Activated CD4-positive, alpha-beta T cell treated with anti-CD3 and anti-CD28 coated beads, Interleukin-2, amount 50 U/mL, for 1 hour (primary cell): Measurements from ENCODE around the gene ZNF358.

Experiments used
- DNase-seq: peaks from one replicate; pipeline ENCODE4 v3.0.0-alpha.2; 2020

Gene ZNF358

DNA sequence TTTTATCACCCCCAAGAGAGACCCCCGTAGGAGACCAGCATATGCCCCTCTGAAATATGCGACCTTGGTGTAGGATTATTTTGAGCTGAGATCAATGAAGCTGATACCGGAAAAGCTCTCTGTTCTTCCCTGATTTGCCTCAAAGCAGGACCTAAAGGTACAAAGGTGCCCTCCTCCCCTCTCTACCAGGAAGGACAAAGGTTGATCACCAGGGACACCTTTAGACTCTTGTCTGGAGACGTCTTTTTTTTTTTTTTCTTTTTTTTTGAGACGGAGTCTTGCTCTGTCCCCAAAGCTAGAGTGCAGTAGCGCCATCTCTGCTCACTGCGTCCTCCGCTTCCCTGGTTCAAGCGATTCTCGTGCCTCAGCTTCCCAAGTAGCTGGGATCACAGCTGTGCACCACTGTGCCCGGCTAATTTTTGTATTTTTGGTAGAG is 26.3 kb upstream of the ZNF358 start:
- DNase-seq: no peak

DNA sequence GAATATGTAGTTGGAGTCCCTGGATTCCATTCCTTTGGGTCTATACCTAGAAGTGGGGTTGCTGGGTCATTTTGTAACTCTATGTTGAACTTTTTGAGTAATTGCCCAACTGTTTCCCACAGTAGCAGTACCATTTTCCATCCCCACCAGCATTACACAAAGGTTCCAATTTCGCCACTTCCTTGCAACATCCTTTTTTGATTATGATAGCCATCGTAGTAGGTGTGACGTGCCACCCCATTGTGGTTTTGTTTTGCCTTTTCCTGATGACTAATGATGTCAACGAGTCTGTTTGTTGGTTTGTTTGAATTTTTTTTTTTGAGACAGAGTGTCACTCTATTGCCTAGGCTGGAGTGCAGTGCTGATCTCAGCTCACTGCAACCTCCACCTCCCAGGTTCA is 23.8 kb upstream of the ZNF358 start:
- DNase-seq: no peak

DNA sequence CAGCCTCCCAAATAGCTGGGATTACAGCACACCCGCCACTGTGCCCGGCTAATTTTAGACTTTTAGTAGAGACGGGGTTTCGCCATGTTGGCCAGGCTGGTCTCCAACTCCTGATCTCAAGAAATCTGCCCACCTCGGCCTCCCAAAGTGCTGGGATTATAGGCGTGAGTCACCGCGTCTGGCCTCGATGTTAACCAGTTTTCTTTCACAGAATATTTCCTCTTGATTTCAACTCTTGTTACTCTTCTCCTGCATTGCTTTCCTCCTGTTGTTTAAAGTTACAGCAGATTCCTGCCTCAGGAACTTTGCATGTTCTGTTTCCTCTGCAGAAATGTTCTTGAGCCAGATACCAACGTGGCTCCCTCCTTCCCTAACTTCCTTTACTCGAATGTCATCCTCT is 23.3 kb upstream of the ZNF358 start:
- DNase-seq: no peak

DNA sequence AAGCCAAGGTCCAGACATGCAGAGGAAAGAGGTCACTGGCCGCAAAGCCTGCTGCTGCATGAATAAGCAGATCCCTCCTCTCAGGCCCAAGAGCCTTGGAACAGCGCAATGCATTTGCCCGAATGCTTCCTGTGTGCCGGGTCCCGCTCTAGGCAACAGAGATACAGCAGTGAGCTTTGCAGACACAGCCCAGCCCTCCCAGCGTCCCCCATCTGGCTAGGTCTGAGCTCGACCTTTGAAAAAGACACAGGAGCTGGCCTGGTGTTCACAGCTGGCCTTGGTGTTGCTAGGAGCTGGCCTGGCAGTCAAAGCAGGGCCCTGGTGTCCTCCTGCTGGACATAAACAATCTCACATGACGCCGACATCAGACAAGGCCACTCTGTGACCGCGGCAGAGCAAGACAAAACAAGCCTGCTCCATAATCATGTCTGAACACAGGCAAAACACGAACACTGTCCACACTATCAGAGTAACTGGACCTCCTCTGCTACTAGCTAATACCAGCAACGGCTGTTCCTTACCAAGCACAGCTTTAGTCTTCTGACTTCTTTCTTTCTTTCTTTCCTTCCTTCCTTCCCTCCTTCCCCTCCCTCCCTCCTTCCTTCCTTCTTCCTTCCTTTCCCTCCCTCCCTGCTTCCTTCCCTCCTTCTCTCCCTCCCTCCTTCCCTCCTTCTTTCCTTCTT is 21.3 kb upstream of the ZNF358 start:
- no peak for DNase-seq

DNA sequence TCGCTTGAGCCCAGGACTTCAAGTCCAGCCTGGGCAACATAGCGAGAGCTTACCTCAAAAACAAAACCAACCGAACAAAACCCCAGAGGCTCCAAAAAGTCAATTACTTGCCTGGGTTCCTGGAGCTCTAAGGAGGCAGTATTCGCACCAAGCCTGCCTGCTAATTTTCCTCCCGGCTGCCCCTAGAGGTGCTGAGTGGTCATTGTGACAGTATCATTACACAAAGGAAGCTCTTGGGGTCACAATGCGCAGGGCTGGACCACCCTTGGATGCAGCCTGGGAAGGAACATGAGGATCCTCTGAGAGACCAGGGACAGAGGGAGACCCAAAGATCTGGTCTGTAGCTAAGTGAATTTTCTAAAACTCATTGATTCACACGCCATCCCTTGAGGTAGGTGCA is 18.6 kb upstream of the ZNF358 start:
- no peak for DNase-seq

DNA sequence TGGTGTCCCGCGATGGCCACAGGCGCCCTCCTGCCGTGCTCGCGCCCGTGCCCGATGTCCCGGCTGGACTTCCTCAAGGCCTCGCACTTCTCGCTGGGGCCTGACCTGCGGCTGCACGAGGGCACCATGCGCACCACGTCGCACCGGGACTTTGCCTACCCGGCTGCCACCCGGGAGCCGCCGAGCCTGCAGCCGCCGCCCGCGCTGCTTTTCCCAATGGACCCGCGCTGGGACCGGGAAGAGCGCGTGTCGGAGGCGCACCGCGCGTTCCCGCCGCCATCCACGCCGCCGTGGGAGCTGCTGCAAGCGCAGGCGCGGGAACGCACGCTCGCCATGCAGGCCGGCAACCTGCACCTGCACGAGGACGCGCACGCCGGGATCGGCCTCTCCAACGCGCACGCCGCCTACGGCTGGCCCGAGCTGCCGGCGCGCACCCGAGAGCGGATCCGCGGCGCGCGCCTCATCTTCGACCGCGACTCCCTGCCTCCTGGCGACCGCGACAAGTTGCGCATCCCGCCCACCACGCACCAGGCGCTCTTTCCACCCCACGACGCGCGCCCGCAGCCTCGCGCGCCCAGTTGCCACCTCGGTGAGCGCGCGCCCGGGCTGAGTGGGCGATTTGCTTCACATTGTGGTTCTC is 15.0 kb upstream of the ZNF358 start:
- DNase-seq: peak; percentile 29

DNA sequence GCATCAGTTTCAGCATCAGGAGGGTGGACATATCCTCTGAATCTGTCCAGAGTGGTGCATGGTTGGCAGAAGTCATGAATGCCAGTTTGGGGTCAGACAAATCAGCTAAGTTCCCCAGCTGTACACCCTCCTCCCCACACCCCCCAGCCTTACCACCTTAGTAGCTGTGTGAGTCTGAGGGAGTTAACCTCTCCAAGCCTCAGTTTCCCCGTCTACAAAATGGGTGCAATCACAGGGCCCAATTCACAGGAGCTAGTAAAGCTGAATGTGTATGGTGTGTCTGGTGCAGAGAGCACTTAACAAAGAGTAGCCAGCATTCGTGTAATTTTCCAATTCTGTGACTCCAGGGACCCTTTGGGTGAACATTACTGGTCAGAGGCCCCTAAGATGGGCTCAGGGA is 13.4 kb upstream of the ZNF358 start:
- no peak for DNase-seq

DNA sequence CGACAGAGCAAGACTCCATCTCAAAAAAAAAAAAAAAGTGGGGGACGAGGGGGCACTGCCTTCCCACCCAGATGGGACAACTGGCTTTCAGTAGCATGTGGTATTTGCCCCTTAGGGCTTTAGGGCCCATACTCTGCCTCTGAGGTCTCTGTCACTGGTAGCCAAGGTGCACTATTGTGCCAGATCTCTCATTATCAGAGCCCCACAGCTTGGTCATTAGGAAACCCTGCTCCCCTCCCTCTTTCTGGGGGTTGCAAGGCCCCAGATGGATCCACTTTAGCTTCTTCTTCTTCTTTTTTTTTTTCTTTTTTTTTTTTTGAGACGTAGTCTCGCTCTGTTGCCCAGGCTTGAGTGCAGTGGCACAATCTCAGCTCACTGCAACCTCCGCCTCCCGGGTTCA is 11.2 kb upstream of the ZNF358 start:
- no peak for DNase-seq

DNA sequence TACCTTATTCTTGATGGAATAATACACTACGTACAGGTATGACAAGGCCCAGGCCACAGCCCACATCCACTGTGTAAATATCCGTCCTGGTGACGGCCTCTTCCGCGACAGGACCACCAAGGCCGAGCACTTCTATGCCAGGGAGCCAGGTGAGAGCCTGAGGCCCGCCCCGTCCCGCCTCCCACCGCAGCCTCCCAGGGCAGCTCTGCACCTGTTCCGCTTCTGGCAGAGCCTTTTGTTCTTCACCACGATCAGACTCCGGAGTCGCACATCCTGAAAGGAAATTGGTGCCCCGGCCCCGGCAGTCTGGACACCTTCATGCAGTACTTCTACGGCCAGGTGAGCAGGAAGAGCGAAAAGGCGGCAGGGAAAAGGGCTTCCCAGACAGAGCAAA is 10.6 kb upstream of the ZNF358 start:
- DNase-seq: no peak

DNA sequence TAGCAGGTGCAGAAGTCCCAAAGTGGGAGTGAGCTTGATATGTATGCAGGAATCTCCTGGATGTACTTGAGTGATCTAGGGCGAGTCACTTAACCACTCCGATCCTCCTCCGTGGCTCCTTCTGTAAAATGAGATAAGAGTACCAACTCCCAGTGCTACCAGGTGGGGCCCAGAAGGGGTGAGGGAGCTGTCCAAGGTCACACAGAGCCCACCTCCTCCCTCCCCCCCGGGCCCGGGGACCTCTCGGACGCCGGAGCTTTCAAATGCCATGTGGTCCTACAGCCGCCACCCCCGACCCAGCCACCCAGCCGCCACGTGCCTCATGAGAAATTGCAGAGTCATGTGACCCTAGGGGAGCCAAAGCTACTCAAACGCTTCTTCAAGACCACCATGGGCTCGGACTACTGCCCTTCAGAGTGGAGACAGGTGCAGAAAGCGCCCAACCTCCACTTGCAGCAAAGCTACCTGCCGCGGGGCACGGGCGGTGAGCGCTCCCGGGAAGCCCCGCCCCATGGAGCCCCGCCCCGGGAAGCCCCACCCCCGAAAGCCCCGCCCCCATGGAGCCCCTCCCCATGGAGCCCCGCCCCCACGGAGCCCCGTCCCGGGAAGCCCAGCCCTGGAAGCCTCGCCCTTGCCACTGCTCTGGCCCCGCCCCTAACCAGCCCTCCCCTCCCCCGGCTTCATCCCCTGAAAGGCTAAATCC is 10.1 kb upstream of the ZNF358 start:
- no peak for DNase-seq

DNA sequence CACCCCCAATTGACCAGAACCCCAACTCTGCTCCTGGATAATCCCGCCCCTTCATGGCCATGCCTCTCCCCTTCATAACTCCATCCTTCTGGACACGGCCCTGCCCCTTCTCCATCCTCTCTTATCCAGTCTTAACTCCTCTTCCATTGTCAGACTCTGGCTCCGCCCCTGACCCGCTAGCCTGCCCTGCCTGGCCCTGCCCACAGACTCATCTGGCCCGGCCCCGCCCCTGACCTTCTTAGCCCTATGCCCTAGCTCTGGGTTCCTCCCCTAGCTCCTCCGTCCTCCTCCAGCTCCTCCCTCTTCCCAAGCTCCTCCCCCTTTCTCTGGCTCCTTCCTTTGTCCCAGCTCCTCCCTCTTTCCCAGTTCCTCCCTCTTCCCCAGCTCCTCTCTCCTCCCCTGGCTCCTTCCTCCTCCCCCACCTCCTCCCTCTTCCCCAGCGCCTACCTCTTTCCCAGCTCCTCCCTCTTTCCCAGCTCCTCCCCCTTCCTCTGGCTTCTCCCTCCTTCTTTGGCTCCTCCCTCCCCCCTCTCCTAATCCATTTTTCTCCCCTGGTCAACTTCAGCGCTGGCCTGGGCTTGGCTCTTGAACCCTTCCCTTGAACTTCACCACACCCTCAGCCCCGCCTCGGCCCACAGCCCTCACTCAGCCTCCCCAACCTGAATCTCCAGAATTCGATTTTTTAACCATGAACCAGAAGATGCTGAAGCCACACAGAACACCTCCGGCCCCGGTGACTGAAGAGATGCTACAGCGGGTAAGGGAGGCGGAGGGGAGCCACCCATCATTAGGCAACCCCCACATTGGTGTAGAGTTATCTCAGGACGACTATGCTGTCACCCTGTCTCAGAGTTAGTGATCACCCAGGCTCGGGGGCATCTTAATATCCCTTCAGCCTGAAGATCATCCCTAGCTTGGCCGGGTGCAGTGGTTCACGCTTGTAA is 9.2 kb upstream of the ZNF358 start:
- peak; percentile 34 for DNase-seq

DNA sequence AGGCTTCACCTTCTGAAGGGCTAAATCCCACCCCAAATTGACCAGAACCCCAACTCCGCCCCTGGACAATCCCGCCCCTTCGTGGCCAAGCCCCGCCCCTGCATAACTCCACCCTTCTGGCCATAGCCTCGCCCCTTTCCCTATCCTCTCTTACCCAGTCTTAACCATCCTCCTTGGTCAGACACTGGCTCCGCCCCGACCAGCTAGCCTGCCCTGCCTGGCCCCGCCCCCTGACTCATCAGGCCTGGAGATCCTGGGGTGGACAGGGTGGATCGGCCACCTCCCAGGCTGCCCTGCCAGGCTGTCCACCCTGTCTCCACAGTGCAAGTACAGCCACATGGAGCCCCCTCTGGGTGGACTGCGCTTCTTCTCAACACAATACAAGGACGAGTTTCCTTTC is 8.0 kb upstream of the ZNF358 start:
- no peak for DNase-seq

DNA sequence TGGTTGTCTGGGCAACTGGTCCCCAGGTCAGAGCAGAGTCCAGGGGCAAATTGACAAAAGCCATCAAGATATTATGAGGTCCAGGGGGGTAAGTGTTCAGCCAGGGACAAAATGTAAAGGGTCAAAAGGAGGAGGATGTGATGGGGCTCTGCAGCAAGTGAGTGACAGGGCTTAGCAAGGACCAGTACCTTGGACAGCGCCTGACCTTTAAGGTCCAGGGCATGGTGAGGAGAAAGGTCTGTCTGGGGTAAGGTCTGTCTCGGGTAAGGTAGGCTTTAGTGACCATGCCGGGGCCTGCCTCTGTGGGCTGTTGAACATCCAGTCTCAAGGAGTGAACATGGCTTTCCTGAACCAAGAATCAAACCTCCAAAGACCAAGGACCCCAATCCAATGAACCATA is 6.3 kb upstream of the ZNF358 start:
- no peak for DNase-seq

DNA sequence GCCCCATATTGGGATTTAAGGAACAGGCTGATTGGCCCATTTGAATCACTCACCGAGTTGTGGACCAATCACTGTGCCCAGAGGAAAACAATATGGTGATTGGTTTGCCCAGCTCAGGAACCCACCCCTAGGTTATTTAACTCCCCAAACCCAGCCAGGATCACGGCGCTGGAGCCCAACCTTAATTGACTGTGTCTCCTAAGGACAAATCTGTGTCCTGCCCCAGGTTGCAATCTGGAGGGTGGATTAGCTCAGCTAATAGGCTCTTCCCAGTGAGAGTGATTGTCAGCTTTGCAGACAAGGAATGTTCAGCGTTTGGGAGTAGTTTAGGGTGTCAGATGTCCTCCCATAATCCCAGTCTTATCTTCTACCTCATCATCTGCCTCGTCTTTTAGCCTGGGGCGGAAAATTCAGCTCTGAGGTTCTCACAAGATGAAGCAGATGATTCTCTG is 3.5 kb upstream of the ZNF358 start:
- no peak for DNase-seq

DNA sequence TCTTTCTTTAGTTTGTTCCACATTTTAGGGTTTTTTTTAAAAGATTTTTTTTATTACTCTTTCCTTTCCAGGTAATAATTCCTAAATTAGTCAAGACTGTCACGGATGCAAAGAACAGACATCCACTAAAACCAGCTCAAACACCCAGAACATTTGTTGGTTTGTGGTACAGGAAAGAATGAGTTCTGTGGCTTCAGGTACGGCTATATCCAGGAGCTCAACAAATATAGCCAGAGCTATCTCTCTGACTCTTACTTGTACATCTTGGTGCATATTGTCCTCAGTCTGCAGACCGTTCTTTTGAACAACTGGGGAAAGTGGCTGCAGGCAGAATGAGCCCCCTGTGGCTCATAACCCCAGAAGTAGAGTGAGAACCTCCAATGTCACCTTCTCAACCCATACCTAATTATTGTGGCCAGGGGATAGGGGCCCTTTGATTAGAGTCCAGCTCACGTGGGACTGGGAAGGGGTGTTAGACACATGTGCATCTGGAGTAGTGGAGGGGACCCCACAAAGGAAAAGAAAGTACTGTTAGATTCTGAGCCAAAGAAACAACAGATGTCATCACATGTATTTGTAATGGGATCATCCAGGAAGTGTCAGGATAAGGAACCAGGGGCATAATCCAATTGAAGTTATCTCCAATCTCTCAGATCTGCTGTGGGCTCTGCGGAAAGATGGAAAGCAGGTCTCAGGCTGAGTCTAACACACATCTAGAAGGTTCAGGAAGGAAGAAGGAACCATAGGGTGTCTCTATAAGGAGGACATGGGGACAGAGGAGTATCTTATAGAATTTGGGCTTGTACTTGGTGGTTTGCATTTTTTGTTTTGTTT is 1.9 kb upstream of the ZNF358 start:
- no peak for DNase-seq

DNA sequence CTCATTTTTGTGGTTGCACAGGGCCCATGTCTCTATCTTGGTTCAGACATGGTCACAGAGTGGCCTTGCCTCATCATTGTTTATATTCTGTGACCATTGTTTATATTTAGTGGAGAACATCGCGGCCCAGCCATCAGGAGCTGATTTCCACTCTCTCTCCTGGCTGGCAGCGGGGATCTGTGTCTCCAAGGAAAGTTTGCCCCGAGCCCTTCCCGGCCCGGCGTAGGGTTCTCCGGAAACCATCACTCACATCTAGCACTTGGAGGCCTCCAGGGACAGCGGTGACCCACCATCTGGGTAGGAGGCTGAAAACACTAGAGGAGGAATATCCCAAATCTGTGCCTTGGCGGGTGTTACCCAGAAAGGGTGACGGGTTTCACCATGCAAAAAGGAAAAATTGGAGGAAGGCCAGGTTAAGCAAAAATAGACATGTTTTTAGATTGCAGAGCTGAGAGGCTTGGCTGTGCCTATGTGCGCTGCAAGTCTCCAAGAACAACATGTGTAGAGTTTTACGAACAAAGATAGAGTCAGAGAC is 726 bp upstream of the ZNF358 start:
- no peak for DNase-seq

DNA sequence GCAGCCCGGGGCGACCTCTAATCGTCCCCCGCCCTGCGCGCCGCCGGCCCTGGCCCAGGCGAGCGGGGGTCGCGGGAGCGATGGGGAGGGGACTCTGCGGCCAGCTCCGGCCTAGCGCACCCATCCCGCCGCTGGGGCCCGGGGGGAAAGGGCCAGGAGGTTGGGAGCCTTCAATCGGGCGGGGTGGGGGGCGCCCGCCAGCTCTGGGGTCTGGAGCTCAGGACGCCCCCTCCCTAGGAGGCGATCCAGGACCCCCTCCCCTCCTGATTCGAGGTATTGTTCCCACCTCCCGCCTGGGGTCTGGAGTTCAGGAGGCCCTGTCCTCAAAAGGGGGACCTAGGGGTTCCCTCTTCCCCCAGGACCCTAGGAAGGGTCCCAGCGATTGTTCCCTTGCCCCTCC is 430 bp downstream of the ZNF358 start:
- no peak for DNase-seq

DNA sequence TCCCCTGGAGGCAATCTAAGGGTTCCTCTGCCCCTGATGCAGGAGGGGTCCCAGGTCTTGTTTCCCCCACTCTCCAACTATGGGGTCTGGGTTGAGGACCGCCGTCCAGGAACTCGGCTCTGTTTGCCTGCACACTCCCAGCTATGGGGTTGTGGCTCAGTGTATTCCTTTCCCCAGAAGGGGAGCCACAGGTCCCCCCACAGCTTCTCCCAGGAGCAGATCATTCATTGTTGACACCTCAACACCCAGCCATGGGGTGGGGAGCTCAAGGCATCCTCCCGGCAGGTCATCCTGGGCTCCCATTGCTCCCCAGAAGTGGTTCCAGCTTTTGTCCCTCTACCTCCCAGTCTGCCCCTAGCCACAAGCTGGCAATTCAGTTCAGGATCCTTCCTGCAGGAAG is 975 bp downstream of the ZNF358 start:
- DNase-seq: no peak

DNA sequence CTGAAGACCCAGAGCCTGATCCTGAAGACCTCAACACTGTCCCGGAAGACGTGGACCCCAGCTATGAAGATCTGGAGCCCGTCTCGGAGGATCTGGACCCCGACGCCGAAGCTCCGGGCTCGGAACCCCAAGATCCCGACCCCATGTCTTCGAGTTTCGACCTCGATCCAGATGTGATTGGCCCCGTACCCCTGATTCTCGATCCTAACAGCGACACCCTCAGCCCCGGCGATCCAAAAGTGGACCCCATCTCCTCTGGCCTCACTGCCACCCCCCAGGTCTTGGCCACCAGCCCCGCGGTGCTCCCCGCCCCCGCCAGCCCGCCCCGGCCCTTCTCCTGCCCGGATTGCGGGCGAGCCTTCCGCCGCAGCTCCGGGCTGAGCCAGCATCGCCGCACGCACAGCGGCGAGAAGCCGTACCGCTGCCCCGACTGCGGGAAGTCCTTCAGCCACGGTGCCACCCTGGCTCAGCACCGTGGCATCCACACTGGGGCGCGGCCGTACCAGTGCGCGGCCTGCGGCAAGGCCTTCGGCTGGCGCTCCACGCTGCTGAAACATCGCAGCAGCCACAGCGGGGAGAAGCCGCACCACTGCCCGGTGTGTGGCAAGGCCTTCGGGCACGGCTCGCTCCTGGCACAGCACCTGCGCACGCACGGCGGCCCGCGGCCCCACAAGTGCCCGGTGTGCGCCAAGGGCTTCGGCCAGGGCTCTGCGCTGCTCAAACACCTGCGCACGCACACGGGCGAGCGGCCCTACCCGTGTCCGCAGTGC is 3.6 kb downstream of the ZNF358 start:
- no peak for DNase-seq

DNA sequence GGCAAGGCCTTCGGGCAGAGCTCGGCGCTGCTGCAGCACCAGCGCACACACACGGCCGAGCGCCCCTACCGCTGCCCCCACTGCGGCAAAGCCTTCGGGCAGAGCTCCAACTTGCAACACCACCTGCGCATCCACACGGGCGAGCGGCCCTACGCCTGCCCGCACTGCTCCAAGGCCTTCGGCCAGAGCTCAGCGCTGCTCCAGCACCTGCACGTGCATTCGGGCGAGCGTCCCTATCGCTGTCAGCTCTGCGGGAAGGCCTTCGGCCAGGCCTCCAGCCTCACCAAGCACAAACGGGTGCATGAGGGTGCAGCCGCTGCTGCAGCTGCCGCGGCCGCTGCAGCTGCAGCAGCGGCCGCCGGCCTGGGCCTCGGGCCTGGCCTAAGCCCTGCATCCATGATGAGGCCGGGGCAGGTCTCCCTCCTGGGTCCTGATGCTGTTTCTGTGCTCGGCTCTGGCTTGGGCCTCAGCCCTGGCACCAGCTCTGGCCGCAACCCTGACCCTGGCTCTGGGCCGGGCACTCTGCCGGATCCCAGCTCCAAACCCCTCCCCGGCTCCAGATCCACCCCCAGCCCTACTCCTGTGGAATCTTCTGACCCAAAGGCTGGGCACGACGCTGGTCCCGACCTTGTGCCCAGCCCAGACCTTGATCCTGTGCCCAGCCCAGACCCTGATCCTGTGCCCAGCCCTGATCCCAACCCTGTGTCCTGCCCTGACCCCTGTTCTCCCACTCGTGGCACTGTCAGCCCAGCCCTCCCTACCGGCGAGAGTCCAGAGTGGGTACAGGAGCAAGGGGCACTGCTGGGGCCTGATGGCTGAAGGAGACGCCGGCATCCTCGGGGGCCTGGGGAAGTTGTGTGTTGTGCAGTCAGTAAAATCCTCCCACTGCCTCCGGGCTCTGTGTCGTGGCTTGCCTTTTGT is 4.5 kb downstream of the ZNF358 start:
- no peak for DNase-seq
